ENCODE data around the gene FNDC5.

- TF ChIP-seq, protein P1, sequence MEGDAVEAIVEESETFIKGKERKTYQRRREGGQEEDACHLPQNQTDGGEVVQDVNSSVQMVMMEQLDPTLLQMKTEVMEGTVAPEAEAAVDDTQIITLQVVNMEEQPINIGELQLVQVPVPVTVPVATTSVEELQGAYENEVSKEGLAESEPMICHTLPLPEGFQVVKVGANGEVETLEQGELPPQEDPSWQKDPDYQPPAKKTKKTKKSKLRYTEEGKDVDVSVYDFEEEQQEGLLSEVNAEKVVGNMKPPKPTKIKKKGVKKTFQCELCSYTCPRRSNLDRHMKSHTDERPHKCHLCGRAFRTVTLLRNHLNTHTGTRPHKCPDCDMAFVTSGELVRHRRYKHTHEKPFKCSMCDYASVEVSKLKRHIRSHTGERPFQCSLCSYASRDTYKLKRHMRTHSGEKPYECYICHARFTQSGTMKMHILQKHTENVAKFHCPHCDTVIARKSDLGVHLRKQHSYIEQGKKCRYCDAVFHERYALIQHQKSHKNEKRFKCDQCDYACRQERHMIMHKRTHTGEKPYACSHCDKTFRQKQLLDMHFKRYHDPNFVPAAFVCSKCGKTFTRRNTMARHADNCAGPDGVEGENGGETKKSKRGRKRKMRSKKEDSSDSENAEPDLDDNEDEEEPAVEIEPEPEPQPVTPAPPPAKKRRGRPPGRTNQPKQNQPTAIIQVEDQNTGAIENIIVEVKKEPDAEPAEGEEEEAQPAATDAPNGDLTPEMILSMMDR (IDR thresholded peaks at IDR 0.05) = no peak
- TF ChIP-seq POLR2AphosphoS5 (IDR thresholded peaks at IDR 0.05; ENCODE audit: low read depth, low read length) (no peak), REST (IDR thresholded peaks at IDR 0.05; ENCODE audit: insufficient read depth in 1 of 2, low read depth in 2 of 2, low read length in 1 of 2) (no peak)
These were observed 20.0 kb upstream of the FNDC5 start for GRCh38 chr1:32890516-32891240.

All from Panc1 (cell line).